Limb (tissue), 2 donors: Measurements from ENCODE around the gene MAPK8IP1.

ENCODE experiments used
- DNase-seq, 2 donors: peaks; one replicate each; pipeline ENCODE4 v3.0.0-alpha.2; 2016; ENCODE audit errors: extremely low spot score in 2 of 2

The MAPK8IP1 gene

GRCh38 chr11:45907911-45908370 is 22.5 kb downstream of the MAPK8IP1 start:
- no peak for DNase-seq

DNA sequence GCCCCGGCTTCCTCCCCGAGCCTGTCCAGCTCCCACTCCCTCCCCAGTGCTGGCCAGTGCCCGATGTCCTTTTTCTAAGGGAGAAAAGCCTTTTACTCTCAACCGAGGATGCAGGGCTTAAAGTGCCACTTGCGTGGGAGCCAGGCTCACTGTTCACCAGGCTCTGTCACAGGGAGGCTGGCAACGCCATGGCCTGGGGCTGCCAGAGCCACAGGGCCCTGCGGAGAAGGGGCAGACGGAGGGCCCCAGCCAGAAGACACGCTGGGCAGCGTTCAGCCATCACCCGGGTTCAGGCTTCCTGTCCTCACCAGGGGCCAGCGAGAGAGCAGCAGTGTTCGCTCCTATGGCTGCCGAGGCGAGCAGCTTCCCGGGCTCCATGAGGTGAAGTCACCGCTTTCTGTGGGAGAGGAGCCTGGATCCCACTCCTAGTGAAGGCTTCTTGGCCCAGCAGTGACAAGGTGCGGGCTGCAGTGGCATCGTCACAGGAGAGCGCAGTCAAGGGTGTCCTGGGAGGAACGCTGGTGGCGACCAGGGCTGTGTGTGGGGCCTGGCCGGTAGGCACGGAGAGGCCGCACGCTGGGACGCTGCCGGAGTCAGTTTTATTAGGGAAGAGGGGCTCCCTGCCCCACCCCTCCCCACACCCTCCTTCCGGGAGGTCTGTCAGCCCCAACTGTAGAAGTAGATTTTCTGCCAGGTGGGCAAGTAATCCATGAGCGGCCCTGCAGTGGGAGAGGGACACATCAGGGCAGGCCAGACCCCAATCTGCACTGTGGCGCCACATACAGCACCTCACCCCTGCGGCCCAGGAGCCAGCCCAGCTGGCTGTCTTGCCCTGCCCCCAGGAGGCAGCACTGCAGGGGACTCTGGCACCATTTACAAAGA is 24.4 kb downstream of the MAPK8IP1 start:
- DNase-seq = no peak

DNA sequence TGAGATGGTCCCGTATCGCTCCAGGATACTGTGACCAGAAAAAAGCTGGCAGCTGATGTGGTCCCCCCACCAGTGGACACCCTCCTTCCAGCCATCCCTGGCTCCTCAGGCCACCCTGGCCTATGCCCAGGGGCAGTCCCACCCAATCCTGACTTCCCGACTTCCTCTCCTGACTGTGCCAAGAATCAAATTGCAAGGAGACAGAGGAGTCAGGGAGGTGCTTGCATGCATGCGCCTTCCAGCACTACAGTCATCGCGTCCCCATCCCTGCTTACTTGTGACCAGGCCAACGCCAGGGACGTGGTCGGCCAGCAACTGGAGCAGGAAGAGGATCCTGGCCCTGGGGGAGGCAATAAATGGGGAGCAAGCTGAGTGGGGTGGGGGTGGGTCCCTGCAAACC is 25.2 kb downstream of the MAPK8IP1 start:
- no peak for DNase-seq

GRCh38 chr11:45913514-45913913 is 28.1 kb downstream of the MAPK8IP1 start:
- no peak for DNase-seq

GRCh38 chr11:45913942-45914635 is 28.6 kb downstream of the MAPK8IP1 start:
- DNase-seq = no peak

- DNase-seq = no peak
These were observed 30.0 kb downstream of the MAPK8IP1 start for GRCh38 chr11:45915446-45915845.

GRCh38 chr11:45917286-45917622 is 31.8 kb downstream of the MAPK8IP1 start:
- DNase-seq = no peak

DNA sequence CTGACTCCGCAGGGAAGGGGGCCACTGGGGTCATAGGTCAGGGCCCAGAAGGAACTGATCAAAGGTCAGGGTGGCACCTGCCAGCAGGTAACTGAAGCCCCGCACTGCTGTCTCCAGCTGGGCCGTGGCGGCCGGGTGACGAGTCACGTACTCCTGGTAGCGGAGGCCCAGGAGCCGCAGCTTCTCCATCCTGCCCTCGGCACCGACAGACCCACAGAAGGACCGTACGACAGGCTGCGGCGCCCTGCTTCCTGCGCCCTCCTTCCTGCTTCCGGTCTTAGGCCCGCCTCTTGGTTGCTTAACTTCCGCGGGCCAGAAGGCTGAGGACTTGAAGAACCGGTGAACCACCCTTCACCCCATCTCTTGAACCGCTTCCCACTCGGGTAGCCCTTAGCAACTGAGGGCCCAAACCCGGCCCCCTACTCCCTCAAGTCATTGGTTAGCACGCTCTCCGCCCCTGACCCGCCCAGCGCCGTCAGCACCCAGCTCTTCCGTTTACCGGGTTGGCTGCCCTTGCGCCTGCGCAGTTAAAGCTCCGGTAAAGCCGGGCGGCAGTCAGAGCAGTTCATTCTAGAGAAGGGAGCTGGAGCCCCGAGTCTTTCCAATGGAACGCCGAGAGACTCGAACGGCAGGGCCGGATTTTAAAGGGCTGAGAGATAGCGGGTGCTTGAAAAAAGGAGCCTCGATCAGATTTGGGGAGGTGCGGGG is 32.3 kb downstream of the MAPK8IP1 start, which contains the start of gene PEX16:
PEX16 (minus strand) TSS at position 255 of the 708 bp plus-strand sequence; CDS start at position 189, 66 bp downstream.
- DNase-seq = peak; percentile 95 to 99

- DNase-seq = peak in 1 of 2 donors; percentile 78
These were observed 33.0 kb downstream of the MAPK8IP1 start for GRCh38 chr11:45918331-45918941.

GRCh38 chr11:45918962-45919675 is 33.7 kb downstream of the MAPK8IP1 start:
- DNase-seq = no peak

- peak in 1 of 2 donors; percentile 37 for DNase-seq
These were observed 34.5 kb downstream of the MAPK8IP1 start for GRCh38 chr11:45919806-45920530.

DNA sequence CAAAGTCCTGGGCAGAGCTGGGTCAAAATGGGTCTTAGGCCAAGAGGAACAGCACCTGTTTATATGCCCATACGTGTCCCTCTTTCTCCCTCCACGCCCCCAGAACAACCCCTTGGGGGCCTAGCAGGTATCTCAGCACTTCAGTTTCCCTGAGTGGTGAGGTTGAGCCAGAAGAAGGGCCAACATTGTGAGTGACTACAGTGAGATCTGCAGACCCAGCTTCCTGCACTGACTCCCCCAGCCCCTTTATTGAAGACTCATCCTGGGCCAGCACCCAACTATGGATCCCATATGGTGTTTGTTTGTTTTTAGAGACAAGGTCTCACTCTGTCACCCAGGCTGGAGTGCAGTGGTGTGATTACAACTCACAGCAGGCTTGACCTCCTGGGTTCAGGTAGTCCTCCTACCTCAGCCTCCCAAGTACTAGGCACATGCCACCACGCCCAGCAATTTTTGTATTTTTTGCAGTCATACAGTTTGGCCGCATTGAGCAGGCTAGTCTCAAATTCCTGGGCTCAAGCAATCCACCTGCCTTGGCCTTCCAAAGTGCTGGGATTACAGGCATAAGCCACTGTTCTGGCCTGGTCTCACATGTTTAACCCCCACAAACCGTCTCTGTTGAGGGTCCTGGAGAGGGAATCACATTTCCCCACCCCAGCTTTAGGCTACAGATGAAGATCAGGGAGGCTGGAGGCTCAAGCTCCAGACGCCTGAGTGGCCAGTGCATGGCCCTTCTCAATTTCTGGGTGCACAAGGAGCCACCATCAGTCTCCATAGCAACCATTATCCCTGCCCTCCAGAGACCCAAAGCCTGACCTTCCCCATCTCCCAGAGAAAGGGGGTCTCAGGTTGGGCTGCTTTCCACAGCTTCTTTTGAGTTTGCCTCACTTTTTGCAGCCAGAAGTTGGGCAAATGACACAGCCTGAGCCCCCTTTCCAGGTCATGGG is 35.4 kb downstream of the MAPK8IP1 start:
- DNase-seq = peak in 1 of 2 donors; percentile 24

DNA sequence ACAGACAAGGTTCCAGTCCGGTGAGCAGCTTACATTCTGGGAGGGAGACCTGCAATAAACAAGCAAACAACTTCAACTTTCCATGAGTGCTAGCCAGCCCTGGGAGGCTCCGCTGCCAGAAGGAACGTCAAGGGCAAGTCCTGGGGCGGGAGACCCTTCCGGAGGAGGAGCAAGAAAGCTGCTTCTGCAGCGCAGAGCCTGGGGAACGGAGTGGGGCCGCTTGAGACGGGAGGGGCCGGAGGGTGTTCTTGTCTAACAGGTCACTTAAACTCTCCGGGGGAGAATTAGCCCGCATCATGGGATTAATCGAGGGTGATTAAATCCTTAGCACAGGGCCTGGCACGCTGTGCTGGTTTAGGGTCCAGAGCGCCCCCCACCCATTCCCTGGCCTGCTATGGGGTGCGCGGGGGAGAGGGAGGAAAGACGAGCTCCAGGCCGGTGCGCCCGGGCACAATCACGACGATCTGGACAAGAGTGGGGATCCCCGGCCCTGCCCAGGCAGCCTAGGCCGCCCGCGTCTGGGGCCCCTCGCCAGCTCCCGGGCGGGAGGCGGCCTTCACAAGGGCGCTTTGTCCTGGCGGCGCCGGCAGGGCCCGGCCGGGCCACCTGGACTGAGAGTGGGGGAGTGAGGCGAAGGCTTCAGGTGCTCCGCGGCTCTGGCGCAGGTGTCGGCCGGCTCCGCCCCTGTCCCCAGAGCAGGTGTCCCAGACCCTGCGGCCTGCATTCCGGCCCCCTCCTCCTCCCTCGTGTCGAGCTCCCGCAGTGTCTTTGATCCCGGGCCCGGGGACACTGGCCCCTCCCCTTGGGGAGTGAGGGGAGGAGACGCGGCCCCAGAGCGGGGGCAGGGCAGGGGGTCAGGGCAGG is 36.3 kb downstream of the MAPK8IP1 start:
- DNase-seq = peak in 1 of 2 donors; percentile 54

- peak in 1 of 2 donors; percentile 54 for DNase-seq
These were observed 37.1 kb downstream of the MAPK8IP1 start, which contains the start of gene LARGE2 for GRCh38 chr11:45922425-45923082. LARGE2 (plus strand) TSS chr11:45922656; CDS start chr11:45922883, 227 bp downstream.

DNA sequence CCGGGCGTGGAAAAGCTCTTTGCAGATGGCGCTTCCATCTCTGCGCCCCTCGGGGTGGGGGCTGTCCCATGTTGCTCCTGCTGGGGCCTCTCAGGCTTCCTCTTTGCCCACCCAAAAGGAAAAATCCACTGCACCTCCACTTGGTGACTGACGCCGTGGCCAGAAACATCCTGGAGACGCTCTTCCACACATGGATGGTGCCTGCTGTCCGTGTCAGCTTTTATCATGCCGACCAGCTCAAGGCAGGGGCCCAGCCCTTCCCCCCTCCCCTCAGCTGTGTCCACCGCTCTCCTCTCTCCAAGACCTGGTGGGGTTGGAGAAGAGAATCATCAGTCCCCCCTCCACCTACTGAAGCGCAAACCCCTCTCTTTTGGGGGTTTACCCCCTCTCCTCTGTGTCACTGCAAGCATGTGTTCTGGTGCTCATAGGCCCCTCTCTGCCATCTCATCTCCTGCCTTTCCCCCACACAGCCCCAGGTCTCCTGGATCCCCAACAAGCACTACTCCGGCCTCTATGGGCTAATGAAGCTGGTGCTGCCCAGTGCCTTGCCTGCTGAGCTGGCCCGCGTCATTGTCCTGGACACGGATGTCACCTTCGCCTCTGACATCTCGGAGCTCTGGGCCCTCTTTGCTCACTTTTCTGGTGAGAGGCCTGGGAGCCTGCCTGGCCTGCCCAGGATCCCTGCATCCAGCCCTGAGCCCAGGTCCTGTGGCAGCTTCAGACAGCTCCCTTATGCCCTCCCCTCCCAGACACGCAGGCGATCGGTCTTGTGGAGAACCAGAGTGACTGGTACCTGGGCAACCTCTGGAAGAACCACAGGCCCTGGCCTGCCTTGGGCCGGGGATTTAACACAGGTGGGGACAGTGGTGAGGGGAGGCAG is 38.8 kb downstream of the MAPK8IP1 start:
- DNase-seq = peak in 1 of 2 donors; percentile 27

DNA sequence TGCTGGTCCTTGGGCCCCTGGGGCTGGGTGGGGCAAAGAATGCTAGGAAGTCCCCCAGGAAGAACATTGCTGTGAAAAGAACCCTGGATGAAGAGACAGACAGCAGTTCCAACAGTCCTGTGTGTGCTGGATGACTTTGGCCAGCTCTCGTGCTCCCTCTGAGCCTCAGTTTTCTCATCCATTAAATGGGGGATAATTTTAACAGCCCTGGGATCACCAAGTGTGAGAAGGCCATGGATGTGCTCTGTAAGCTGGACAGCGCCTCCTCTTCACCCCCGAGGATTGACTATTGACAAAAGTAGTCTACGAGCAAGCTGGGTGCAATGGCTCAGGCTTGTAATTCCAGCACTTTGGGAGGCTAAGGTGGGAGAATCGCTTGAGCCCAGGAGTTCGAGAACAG is 39.5 kb downstream of the MAPK8IP1 start:
- no peak for DNase-seq
